ENCODE measurements around the gene ATXN7L3B. TPM values are rescaled to one million over a fixed set of nuclear protein-coding genes. Genes with fewer than 3 reads are reported as not detected.

The ATXN7L3B gene
- total and polyA plus RNA-seq, 12 donors, result 5.6 to 25.9 (median 22.2) TPM

GRCh38 chr12:74530676-74531075 lies 7.0 kb upstream of the ATXN7L3B start:
- no peaks in the 10 kb centered on the region for H3K9me3 ChIP-seq
- no peak for TF ChIP-seq CTCF (IDR thresholded peaks at IDR 0.05)
- no peaks in the 10 kb centered on the region for H3K36me3 ChIP-seq
- intact Hi-C loops (cut with DNase I), result no loop called here
- no peaks in the 10 kb centered on the region for H3K4me1 ChIP-seq
- H3K27ac ChIP-seq, result no peak overlapping the region
- DNase-seq, result no peak
- 61 to 83% methylated on average over 2 of the region's 2 CpGs for WGBS, 2 donors
- H3K27me3 ChIP-seq, result peaks cover 0 to 5% (median 0%) of the 10 kb centered on the region in 7 donors
- no peak for ATAC-seq
- H3K4me3 ChIP-seq, result no peak overlapping the region

GRCh38 chr12:74535536-74535935 lies 2.1 kb upstream of the ATXN7L3B start:
- DNase-seq (no peak), ATAC-seq (no peak)
- Histone ChIP-seq H3K27ac (no peak overlapping the region), H3K4me1 (peaks cover 5 to 27% (median 26%) of the 10 kb centered on the region in 9 donors), H3K36me3 (peaks cover 0 to 5% (median 0%) of the 10 kb centered on the region in 9 donors), H3K4me3 (no peak overlapping the region), H3K27me3 (peaks cover 0 to 5% (median 0%) of the 10 kb centered on the region in 7 donors), H3K9me3 (no peaks in the 10 kb centered on the region)
- 82 to 85% methylated on average over 5 of the region's 5 CpGs for WGBS, 2 donors
- intact Hi-C loops (cut with DNase I), result no loop called here
- no peak for TF ChIP-seq CTCF (IDR thresholded peaks at IDR 0.05)

- 1% methylated on average over 8 of the region's 8 CpGs for WGBS, 2 donors
- peak; percentile 46 to 86 (median 73) for TF ChIP-seq CTCF (IDR thresholded peaks at IDR 0.05)
Observed at GRCh38 chr12:74537126-74537706, 419 bp upstream of the ATXN7L3B start.

GRCh38 chr12:74538491-74539258 lies 1.0 kb downstream of the ATXN7L3B start:
- ATAC-seq (peak in 5 of 8 donors; percentile 26 to 45 (median 28)), DNase-seq (no peak)
- H3K27me3 ChIP-seq, result no peaks in the 10 kb centered on the region
- no peak for TF ChIP-seq CTCF (IDR thresholded peaks at IDR 0.05)
- 13 to 18% methylated on average over 7 of the region's 7 CpGs for WGBS, 2 donors
- H3K9me3 ChIP-seq, result no peaks in the 10 kb centered on the region
- H3K27ac ChIP-seq, result peak overlapping the region; percentile 85 to 98 (median 93)
- H3K4me1 ChIP-seq, result peaks cover 5 to 47% (median 44%) of the 10 kb centered on the region in 9 donors
- intact Hi-C loops (cut with DNase I), result no loop called here
- peak overlapping the region; percentile 56 to 93 (median 73) for H3K4me3 ChIP-seq
- peaks cover 0 to 25% (median 0%) of the 10 kb centered on the region in 9 donors for H3K36me3 ChIP-seq

More at GRCh38 chr12:74537126-74537706, 419 bp upstream of the ATXN7L3B start:
- ATAC-seq, result peak in 6 of 8 donors; percentile 17 to 48 (median 34)
- Histone ChIP-seq H3K36me3 (peaks cover 0 to 16% (median 0%) of the 10 kb centered on the region in 9 donors), H3K4me1 (peaks cover 5 to 44% (median 41%) of the 10 kb centered on the region in 9 donors), H3K27me3 (peaks cover 0 to 2% (median 0%) of the 10 kb centered on the region in 7 donors), H3K9me3 (no peaks in the 10 kb centered on the region), H3K4me3 (peak overlapping the region; percentile 56 to 93 (median 73)), H3K27ac (peak overlapping the region; percentile 85 to 98 (median 93))
- intact Hi-C loops (cut with DNase I), result no loop called here
- no peak for DNase-seq

Measured in heart right ventricle (tissue), 16 donors.